GM12872 (cell line): ENCODE measurements around the gene NDRG3.

Experiments
- CTCF ChIP-seq: IDR thresholded peaks from 3 replicates; pipeline ENCODE4 v1.5.1; 2011; ENCODE audit warnings: low read depth, mild to moderate bottlenecking, low read length, moderate library complexity; ENCODE audit not compliant: insufficient read depth

NDRG3 gene

DNA sequence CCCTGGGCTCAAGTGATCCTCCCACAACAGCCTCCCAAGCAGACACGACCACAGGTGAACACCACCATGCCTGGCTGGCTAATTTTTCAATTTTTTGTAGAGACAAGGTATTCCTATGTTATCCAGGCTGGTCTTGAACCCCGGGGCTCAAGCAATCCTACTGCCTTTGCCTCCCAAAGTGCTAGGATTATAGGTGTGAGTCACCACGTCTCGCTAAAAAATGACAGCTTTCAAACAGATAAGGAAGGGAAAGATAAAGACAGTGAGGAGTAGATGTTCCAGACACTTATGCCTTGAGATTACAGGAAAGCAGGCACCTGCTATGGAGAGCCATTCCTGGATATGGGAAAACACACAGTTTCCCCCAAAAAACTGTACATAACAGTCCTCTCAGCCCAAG lies 58.9 kb downstream of the NDRG3 start:
- TF ChIP-seq CTCF, result no peak

GRCh38 chr20:36686504-36686903 lies 59.4 kb downstream of the NDRG3 start:
- no peak for TF ChIP-seq CTCF

DNA sequence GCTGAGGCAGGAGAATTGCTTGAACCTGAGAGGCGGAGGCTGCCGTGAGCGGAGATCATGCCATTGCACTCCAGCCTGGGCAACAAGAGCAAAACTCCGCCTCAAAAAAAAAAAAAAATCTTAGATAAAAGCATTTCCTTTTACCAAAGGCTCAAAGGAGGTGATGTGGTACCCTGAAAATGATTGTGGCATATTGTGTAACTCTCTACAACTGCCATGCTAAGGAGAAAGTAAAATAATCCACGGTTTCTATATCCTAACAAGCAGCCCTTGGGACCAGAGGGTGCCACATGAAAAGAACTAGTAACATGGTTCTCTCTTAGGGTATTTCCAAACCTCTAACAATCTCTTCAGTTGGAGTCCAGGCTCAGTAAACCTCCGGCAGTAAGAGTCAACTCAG lies 61.1 kb downstream of the NDRG3 start:
- no peak for TF ChIP-seq CTCF

- no peak for TF ChIP-seq CTCF
Observed at GRCh38 chr20:36682311-36682710, 63.6 kb downstream of the NDRG3 start.

- TF ChIP-seq CTCF, result no peak
Observed at GRCh38 chr20:36677422-36677771, 68.5 kb downstream of the NDRG3 start.

- no peak for TF ChIP-seq CTCF
Observed at GRCh38 chr20:36676701-36677421, 69.0 kb downstream of the NDRG3 start.

DNA sequence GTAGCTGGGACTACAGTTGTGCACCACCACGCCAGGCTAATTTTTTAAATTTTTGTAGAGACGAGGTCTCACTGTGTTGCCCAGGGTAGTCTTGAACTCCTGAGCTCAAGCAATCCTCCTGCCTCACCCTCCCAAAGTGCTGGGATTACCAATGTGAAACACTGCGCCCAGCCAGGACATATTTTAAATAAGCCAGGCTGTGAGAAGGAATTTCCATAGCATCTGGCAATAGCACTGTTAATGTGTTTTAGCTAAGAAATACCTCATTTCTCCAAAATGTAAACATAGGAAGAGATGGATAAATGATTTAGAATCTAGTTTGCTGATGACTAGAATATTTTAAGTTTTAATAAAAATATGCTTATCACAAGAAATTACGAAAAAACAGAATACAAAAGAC lies 72.9 kb downstream of the NDRG3 start:
- no peak for TF ChIP-seq CTCF
